Measurements from ENCODE around the gene GIT1. TPM values are rescaled to one million over a fixed set of nuclear protein-coding genes. Genes with fewer than 3 reads are reported as not detected.

GIT1 gene
- total and polyA plus RNA-seq, 9 of the 15 experiments (the other 6 are each of a cell fraction or from before 2014, with no cell fraction given), result 0.35 to 35.3 (median 17.1) TPM

DNA sequence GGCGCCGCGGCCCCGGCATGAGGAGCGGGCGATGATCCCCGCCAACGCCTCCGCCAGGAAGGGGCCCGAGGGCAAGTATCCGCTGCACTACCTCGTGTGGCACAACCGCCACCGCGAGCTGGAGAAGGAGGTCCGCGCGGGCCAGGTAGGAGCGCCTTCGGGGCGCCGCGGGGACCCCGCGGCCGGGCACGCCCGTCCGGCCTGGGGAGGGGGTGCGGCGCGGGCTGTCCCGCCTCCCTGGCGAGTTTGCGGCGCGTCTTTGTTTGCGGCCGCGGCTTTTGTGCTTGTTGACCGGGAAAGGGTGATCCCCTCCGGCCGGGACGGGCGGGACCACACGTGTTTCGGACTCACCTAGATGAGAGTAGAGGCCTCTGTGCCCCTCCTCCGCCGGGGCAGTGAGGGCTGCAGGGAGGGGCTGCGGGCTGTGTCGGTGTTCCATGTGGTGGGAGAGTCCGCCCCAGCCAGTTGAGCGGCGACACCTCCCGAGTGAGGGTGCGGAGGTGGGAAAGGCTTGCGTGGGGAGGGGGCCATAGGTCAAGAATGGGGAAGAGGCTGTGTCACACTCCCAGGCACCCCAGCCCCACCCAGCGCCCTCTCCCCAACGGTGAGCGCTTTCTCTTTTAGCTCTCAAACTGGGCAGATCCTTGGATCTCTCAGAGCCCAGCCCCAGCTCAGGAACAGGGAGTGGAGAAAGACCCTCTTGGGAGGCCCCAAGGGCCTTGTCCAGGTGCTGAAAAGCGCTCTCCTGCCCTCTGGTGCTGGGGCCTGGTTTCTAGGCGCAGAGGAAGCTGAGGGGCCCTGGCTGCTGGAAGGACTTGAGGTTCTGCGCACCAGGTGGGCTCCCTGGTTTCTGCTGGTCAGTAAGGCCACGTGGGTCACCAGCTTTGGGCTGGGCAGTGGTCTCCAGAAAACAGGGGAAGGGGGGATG is 4.4 kb upstream of the GIT1 start (continued):
- TF ChIP-seq, protein P1, sequence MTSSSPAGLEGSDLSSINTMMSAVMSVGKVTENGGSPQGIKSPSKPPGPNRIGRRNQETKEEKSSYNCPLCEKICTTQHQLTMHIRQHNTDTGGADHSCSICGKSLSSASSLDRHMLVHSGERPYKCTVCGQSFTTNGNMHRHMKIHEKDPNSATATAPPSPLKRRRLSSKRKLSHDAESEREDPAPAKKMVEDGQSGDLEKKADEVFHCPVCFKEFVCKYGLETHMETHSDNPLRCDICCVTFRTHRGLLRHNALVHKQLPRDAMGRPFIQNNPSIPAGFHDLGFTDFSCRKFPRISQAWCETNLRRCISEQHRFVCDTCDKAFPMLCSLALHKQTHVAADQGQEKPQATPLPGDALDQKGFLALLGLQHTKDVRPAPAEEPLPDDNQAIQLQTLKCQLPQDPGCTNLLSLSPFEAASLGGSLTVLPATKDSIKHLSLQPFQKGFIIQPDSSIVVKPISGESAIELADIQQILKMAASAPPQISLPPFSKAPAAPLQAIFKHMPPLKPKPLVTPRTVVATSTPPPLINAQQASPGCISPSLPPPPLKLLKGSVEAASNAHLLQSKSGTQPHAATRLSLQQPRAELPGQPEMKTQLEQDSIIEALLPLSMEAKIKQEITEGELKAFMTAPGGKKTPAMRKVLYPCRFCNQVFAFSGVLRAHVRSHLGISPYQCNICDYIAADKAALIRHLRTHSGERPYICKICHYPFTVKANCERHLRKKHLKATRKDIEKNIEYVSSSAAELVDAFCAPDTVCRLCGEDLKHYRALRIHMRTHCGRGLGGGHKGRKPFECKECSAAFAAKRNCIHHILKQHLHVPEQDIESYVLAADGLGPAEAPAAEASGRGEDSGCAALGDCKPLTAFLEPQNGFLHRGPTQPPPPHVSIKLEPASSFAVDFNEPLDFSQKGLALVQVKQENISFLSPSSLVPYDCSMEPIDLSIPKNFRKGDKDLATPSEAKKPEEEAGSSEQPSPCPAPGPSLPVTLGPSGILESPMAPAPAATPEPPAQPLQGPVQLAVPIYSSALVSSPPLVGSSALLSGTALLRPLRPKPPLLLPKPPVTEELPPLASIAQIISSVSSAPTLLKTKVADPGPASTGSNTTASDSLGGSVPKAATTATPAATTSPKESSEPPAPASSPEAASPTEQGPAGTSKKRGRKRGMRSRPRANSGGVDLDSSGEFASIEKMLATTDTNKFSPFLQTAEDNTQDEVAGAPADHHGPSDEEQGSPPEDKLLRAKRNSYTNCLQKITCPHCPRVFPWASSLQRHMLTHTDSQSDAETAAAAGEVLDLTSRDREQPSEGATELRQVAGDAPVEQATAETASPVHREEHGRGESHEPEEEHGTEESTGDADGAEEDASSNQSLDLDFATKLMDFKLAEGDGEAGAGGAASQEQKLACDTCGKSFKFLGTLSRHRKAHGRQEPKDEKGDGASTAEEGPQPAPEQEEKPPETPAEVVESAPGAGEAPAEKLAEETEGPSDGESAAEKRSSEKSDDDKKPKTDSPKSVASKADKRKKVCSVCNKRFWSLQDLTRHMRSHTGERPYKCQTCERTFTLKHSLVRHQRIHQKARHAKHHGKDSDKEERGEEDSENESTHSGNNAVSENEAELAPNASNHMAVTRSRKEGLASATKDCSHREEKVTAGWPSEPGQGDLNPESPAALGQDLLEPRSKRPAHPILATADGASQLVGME (CRISPR knock-in tag; IDR thresholded peaks at IDR 0.05), result no peak
- no peak for TF ChIP-seq STAT5A (IDR thresholded peaks at IDR 0.05; ENCODE audit: borderline replicate concordance, low read length)
- TF ChIP-seq, protein P2, sequence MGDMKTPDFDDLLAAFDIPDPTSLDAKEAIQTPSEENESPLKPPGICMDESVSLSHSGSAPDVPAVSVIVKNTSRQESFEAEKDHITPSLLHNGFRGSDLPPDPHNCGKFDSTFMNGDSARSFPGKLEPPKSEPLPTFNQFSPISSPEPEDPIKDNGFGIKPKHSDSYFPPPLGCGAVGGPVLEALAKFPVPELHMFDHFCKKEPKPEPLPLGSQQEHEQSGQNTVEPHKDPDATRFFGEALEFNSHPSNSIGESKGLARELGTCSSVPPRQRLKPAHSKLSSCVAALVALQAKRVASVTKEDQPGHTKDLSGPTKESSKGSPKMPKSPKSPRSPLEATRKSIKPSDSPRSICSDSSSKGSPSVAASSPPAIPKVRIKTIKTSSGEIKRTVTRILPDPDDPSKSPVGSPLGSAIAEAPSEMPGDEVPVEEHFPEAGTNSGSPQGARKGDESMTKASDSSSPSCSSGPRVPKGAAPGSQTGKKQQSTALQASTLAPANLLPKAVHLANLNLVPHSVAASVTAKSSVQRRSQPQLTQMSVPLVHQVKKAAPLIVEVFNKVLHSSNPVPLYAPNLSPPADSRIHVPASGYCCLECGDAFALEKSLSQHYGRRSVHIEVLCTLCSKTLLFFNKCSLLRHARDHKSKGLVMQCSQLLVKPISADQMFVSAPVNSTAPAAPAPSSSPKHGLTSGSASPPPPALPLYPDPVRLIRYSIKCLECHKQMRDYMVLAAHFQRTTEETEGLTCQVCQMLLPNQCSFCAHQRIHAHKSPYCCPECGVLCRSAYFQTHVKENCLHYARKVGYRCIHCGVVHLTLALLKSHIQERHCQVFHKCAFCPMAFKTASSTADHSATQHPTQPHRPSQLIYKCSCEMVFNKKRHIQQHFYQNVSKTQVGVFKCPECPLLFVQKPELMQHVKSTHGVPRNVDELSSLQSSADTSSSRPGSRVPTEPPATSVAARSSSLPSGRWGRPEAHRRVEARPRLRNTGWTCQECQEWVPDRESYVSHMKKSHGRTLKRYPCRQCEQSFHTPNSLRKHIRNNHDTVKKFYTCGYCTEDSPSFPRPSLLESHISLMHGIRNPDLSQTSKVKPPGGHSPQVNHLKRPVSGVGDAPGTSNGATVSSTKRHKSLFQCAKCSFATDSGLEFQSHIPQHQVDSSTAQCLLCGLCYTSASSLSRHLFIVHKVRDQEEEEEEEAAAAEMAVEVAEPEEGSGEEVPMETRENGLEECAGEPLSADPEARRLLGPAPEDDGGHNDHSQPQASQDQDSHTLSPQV (IDR thresholded peaks at IDR 0.05), result no peak
- TF ChIP-seq RBM17 (IDR thresholded peaks at IDR 0.05; ENCODE audit: borderline replicate concordance, low read depth, low read length), result no peak
- TF ChIP-seq TBL1XR1 (IDR thresholded peaks at IDR 0.05; ENCODE audit: low read length in 2 of 2), result no peak
- no peak for TF ChIP-seq POLR2AphosphoS2 (IDR thresholded peaks at IDR 0.05; ENCODE audit: low read length)
- TF ChIP-seq E2F1 (CRISPR knock-in tag; IDR thresholded peaks at IDR 0.05), result peak; percentile 95; the same call in 1 of the 2 replicates
- TF ChIP-seq ZNF3 (CRISPR knock-in tag; IDR thresholded peaks at IDR 0.05), result no peak
- no peak for TF ChIP-seq PTBP1 (IDR thresholded peaks at IDR 0.05; ENCODE audit: low read depth, low read length)
- no peak for TF ChIP-seq PURB (CRISPR knock-in tag; IDR thresholded peaks at IDR 0.05; ENCODE audit: low read depth)
- TF ChIP-seq GABPA (tag; conservative IDR thresholded peaks at IDR 0.05; ENCODE audit: low read depth), result no peak
- TF ChIP-seq ZNF77 (CRISPR knock-in tag; IDR thresholded peaks at IDR 0.05), result no peak
- no peak for TF ChIP-seq TBP (optimal IDR thresholded peaks at IDR 0.05; ENCODE audit: low read depth, low read length)
- no peak for TF ChIP-seq MTA3 (IDR thresholded peaks at IDR 0.05; ENCODE audit: borderline replicate concordance)
- TF ChIP-seq POLR2H (tag; IDR thresholded peaks at IDR 0.05; ENCODE audit: low read depth), result no peak

Data from K562 (cell line).